GM12878 (cell line): ENCODE measurements around the gene IQGAP1. TPM values are rescaled to one million over a fixed set of nuclear protein-coding genes. Genes with fewer than 3 reads are reported as not detected.

Experiments used
- ATAC-seq: fragments of 200-7000 bp; cut with Tn5 transposase; 3 replicates; pipeline ENCODE4 v1.9.1; 2020; ENCODE audit warnings: mild to moderate bottlenecking, moderate library complexity
- BruUV-seq: library from RNA; stranded (reverse); fragments of 400-500 nt; replicated peaks from 2 replicates; lab custom pipeline; 2021; lab: Mats Ljungman, UMichigan
- CTCF ChIA-PET: fragments of 300-600 bp; sonication (Branson Sonifier 250); formaldehyde crosslinking; extraction: SDS; loops from one replicate; lab custom pipeline; 2021; ENCODE audit warnings: inconsistent platforms; lab: Yijun Ruan, JAX
- POLR2A ChIA-PET: fragments of 350-600 bp; formaldehyde crosslinking; extraction: SDS; loops from one replicate; lab custom pipeline; 2021; ENCODE audit warnings: inconsistent platforms; lab: Charles Lee
- RAD21 ChIA-PET: fragments of 300-600 bp; sonication (Branson Sonifier 250); formaldehyde crosslinking; loops from one replicate; lab custom pipeline; 2023; ENCODE audit warnings: antibody characterized with exemption; ENCODE audit not compliant: unreplicated experiment; lab: Charles Lee
- SMC1A ChIA-PET: fragments of 300-600 bp; sonication (Branson Sonifier 250); formaldehyde crosslinking; loops from one replicate; lab custom pipeline; 2023; ENCODE audit not compliant: unreplicated experiment, uncharacterized antibody; lab: Charles Lee
- DNase-seq: peaks from one replicate; pipeline ENCODE4 v3.0.0-alpha.2; 2011; ENCODE audit warnings: low read depth, low spot score
- FAIRE-seq: peaks from 3 replicates; lab custom pipeline; 2011; peaks lifted over from hg19 to GRCh38; lab: Jason Lieb, UNC
- H2AFZ ChIP-seq: 2 replicates; pipeline ENCODE4 v1.6.0; 2011; ENCODE audit warnings: low read depth, low read length, control low read depth; ENCODE audit not compliant: control insufficient read depth
- H3K27ac ChIP-seq: 2 replicates; pipeline ENCODE4 v1.5.1; 2011; ENCODE audit warnings: control low read depth; ENCODE audit not compliant: control insufficient read depth, insufficient read depth
- H3K27me3 ChIP-seq, 2 experiments: replicated peaks in 1 of 2; 2 replicates each; pipeline versions ENCODE4 v1.6.0 to v1.6.1; 2011; ENCODE audit warnings: low read length in 1 of 2; ENCODE audit not compliant: control insufficient read depth in 2 of 2, insufficient read depth in 2 of 2
- H3K36me3 ChIP-seq, 2 experiments: 2 replicates each; pipeline ENCODE4 v1.5.1; 2011; ENCODE audit warnings: low read length in 1 of 2; ENCODE audit not compliant: control insufficient read depth in 2 of 2, insufficient read depth in 2 of 2
- H3K4me1 ChIP-seq: 2 replicates; pipeline ENCODE4 v1.6.1; 2011; ENCODE audit warnings: mild to moderate bottlenecking, low read length, moderate library complexity, mixed read lengths; ENCODE audit not compliant: control insufficient read depth, insufficient read depth
- H3K4me2 ChIP-seq: 2 replicates; pipeline ENCODE4 v1.6.0; 2011; ENCODE audit warnings: control low read depth; ENCODE audit not compliant: control insufficient read depth, insufficient read depth
- H3K4me3 ChIP-seq: fragments of 200-600 bp; sonication (generic); 2 replicates; pipeline ENCODE4 v1.5.1; 2016
- H3K79me2 ChIP-seq: 2 replicates; pipeline ENCODE4 v1.6.0; 2011; ENCODE audit warnings: low read length; ENCODE audit not compliant: control insufficient read depth, insufficient read depth
- H3K9ac ChIP-seq: 2 replicates; pipeline ENCODE4 v1.8.0; 2011; ENCODE audit warnings: low read length, control low read depth, mixed read lengths; ENCODE audit not compliant: control insufficient read depth, insufficient read depth
- H3K9me3 ChIP-seq: replicated peaks from 3 replicates; pipeline ENCODE4 v1.5.1; 2011; ENCODE audit warnings: mild to moderate bottlenecking, low read length; ENCODE audit not compliant: control insufficient read depth, insufficient read depth
- H4K20me1 ChIP-seq: 2 replicates; pipeline ENCODE4 v1.6.0; 2011; ENCODE audit not compliant: control insufficient read depth, insufficient read depth
- BMI1 ChIP-seq: fragments of 450-650 bp; IDR thresholded peaks from 2 replicates; pipeline ENCODE4 v1.6.1; 2016; ENCODE audit warnings: mild to moderate bottlenecking, moderate library complexity, borderline replicate concordance
- CREB1 ChIP-seq: IDR thresholded peaks from 2 replicates; pipeline ENCODE4 v1.6.1; 2012; ENCODE audit warnings: low read depth, mild to moderate bottlenecking, inconsistent platforms
- CUX1 ChIP-seq: IDR thresholded peaks from 2 replicates; pipeline ENCODE4 v1.6.1; 2012; ENCODE audit warnings: improper control_type of control experiment, low read depth, low read length; ENCODE audit not compliant: insufficient replicate concordance
- E2F8 ChIP-seq: fragments of 450-650 bp; IDR thresholded peaks from 2 replicates; pipeline ENCODE4 v1.6.1; 2018; ENCODE audit warnings: mild to moderate bottlenecking, low read depth, moderate library complexity; ENCODE audit not compliant: partially characterized antibody
- FOXM1 ChIP-seq: IDR thresholded peaks from 2 replicates; pipeline ENCODE4 v1.6.1; 2012; ENCODE audit warnings: low read depth, mild to moderate bottlenecking, inconsistent platforms, low read length, moderate library complexity
- IRF4 ChIP-seq: IDR thresholded peaks from 2 replicates; pipeline ENCODE4 v1.6.1; 2011; ENCODE audit warnings: low read depth, low read length
- NRF1 ChIP-seq: conservative IDR thresholded peaks from 2 replicates; pipeline ENCODE4 v1.6.1; 2011; ENCODE audit warnings: mild to moderate bottlenecking, low read depth, low read length, improper control_type of control experiment
- SIX5 ChIP-seq: IDR thresholded peaks from 2 replicates; pipeline ENCODE4 v1.6.1; 2011; ENCODE audit warnings: mild to moderate bottlenecking, low read depth, low read length, moderate library complexity; ENCODE audit not compliant: severe bottlenecking
- STAT3 ChIP-seq: IDR thresholded peaks from 2 replicates; pipeline ENCODE4 v1.6.1; 2011; ENCODE audit warnings: low read depth, low read length, improper control_type of control experiment
- ZNF207 ChIP-seq: fragments of 450-650 bp; IDR thresholded peaks from 2 replicates; pipeline ENCODE4 v1.6.1; 2014; ENCODE audit warnings: antibody characterized with exemption, mild to moderate bottlenecking, borderline replicate concordance
- ZNF217 ChIP-seq: fragments of 450-650 bp; IDR thresholded peaks from 2 replicates; pipeline ENCODE4 v1.6.1; 2017; ENCODE audit warnings: antibody characterized with exemption, mild to moderate bottlenecking
- WGBS: methylation state at CpG from one replicate; pipeline ENCODE4 v1.1.6; 2016; ENCODE audit warnings: low lambda C conversion rate; ENCODE audit not compliant: insufficient replicate concordance, insufficient coverage; ENCODE audit errors: missing lambda C conversion rate; 5-methylcytosine and 5-hydroxymethylcytosine counted together
- in situ Hi-C: fragments of 300-500 bp; cut with MboI; formaldehyde crosslinking; loops from 9 replicates; pipeline ENCODE4 v1.14.3; 2018; ENCODE audit warnings: mixed read lengths
- intact Hi-C: fragments of 100-400 bp; cut with micrococcal nuclease; formaldehyde crosslinking; loops from one replicate; pipeline ENCODE4 v1.14.2; 2022; ENCODE audit not compliant: unreplicated experiment
- polyA plus RNA-seq, 11 experiments: library from polyadenylated mRNA; depleted of rRNA in 4 of 11; unstranded in 6 of 11; stranded (reverse) in 5 of 11; fragments of >200 nt; fragmentation: Nextera tagmentation in 4 of 11; fragmentation: Illumina TruSeq in 1 of 11; extraction: Ambion mirVana in 4 of 11; extraction: Trizol in 1 of 11; gene quantifications; 1 replicate in 1 of 11; 2 replicates in 10 of 11; pipeline versions ENCODE4 v1.2.1 to v1.2.3, GENCODE V29; 2011 to 2016; ENCODE audit warnings: inconsistent platforms in 2 of 11, missing spikeins in 2 of 11, low read depth in 1 of 11
- total RNA-seq, 4 experiments: library from RNA; depleted of rRNA in 3 of 4; stranded (reverse); fragments of >200 nt in 3 of 4; fragmentation: Illumina TruSeq in 1 of 4; extraction: Trizol in 1 of 4; gene quantifications; 2 replicates each; pipeline versions ENCODE4 v1.2.1 to v1.2.3, GENCODE V29; 2013 to 2021
- TF ChIP-seq, protein P1 (sequence below): fragments of 450-650 bp; formaldehyde crosslinking; IDR thresholded peaks from 2 replicates; pipeline ENCODE4 v1.5.0; 2022; ENCODE audit warnings: mild to moderate bottlenecking, missing genetic modification characterization

IQGAP1 gene
- total and polyA plus RNA-seq, 10 of the 15 experiments (the other 5 are each of a cell fraction or from before 2014, with no cell fraction given) = 65.2 to 250 (median 112) TPM

DNA sequence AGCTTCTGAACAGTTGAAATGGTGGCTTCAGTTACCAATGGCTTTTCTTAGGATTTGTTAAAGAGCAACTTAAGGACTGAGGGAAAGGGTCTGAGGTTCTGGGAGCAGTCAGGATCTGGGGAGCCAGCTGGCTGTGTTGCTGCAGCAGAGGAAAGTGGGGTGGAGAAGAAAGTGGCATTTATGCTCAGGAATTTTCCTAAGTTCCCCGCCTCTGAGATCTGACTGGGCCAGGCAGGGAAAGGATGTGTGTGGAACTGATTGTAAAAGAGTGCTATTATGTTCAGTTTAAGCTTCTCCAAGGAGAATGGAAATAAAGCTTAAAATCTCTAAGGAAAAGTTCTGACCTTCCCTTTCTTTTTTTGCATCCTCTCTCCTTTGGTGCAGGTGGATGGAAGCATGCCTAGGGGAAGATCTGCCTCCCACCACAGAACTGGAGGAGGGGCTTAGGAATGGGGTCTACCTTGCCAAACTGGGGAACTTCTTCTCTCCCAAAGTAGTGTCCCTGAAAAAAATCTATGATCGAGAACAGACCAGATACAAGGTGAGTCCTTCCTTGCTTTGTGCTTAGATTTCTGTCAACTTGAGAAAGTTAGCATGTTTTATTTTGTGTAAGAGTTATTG is 37.8 kb downstream of the IQGAP1 start:
- DNase-seq = no peak
- no peak overlapping the region for H3K4me2 ChIP-seq
- FAIRE-seq = no peak
- ChIA-PET CTCF (interaction anchor here (0.6 to 1.1 kb wide), 3 partner anchors 23 to 461 kb away, joined by 3 read pairs; no protein-coding TSS in a partner anchor), POLR2A (interaction anchor here (1.0 kb wide), 1 partner anchor 12 kb away, joined by 3 read pairs; no protein-coding TSS in a partner anchor), RAD21 (interaction anchor here (0.5 kb wide), 1 partner anchor 74 kb away, joined by 3 read pairs; no protein-coding TSS in a partner anchor), SMC1A (interaction anchor here (0.9 to 6.4 kb wide), 4 partner anchors 13 to 207 kb away, joined by 3 to 38 read pairs (median 3); no protein-coding TSS in a partner anchor)
- H2AFZ ChIP-seq = no peak overlapping the region
- peaks cover 28% of the 10 kb centered on the region for H3K79me2 ChIP-seq
- intact Hi-C loops (no loop called here), in situ Hi-C loops (no loop called here)
- H3K27ac ChIP-seq = no peak overlapping the region
- H3K27me3 ChIP-seq = no peaks in the 10 kb centered on the region
- H3K36me3 ChIP-seq = peaks cover 2 to 13% of the 10 kb centered on the region in 2 experiments; a peak in 3 of 4 replicates
- no TSS peak for BruUV-seq
- no peaks in the 10 kb centered on the region for H3K9me3 ChIP-seq
- H3K4me1 ChIP-seq = peaks cover 14% of the 10 kb centered on the region
- no peaks in the 10 kb centered on the region for H4K20me1 ChIP-seq
- no peak overlapping the region for H3K9ac ChIP-seq
- H3K4me3 ChIP-seq = no peak overlapping the region
- ATAC-seq = no peak
- WGBS = 100% methylated on average over 2 of the region's 2 CpGs
- TF ChIP-seq, protein P1, sequence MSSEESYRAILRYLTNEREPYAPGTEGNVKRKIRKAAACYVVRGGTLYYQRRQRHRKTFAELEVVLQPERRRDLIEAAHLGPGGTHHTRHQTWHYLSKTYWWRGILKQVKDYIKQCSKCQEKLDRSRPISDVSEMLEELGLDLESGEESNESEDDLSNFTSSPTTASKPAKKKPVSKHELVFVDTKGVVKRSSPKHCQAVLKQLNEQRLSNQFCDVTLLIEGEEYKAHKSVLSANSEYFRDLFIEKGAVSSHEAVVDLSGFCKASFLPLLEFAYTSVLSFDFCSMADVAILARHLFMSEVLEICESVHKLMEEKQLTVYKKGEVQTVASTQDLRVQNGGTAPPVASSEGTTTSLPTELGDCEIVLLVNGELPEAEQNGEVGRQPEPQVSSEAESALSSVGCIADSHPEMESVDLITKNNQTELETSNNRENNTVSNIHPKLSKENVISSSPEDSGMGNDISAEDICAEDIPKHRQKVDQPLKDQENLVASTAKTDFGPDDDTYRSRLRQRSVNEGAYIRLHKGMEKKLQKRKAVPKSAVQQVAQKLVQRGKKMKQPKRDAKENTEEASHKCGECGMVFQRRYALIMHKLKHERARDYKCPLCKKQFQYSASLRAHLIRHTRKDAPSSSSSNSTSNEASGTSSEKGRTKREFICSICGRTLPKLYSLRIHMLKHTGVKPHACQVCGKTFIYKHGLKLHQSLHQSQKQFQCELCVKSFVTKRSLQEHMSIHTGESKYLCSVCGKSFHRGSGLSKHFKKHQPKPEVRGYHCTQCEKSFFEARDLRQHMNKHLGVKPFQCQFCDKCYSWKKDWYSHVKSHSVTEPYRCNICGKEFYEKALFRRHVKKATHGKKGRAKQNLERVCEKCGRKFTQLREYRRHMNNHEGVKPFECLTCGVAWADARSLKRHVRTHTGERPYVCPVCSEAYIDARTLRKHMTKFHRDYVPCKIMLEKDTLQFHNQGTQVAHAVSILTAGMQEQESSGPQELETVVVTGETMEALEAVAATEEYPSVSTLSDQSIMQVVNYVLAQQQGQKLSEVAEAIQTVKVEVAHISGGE (CRISPR knock-in tag) = no peak
- TF ChIP-seq NRF1 = no peak
- no peak for TF ChIP-seq BMI1
- TF ChIP-seq CUX1 = no peak
- no peak for TF ChIP-seq ZNF217
- no peak for TF ChIP-seq SIX5
- TF ChIP-seq ZNF207 = no peak
- TF ChIP-seq CREB1 = no peak
- no peak for TF ChIP-seq FOXM1
- no peak for TF ChIP-seq E2F8
- no peak for TF ChIP-seq IRF4
- TF ChIP-seq STAT3 = no peak
